Measurements from ENCODE around the gene ELOVL2.

Gene ELOVL2

GRCh38 chr6:11067348-11067747 is 23.2 kb upstream of the ELOVL2 start:
- FAIRE-seq: no peak
- TF ChIP-seq CTCF (IDR thresholded peaks at IDR 0.05; ENCODE audit: insufficient read depth, missing control alignments): no peak
- DNase-seq (ENCODE audit: insufficient read length, low spot score): no peak

DNA sequence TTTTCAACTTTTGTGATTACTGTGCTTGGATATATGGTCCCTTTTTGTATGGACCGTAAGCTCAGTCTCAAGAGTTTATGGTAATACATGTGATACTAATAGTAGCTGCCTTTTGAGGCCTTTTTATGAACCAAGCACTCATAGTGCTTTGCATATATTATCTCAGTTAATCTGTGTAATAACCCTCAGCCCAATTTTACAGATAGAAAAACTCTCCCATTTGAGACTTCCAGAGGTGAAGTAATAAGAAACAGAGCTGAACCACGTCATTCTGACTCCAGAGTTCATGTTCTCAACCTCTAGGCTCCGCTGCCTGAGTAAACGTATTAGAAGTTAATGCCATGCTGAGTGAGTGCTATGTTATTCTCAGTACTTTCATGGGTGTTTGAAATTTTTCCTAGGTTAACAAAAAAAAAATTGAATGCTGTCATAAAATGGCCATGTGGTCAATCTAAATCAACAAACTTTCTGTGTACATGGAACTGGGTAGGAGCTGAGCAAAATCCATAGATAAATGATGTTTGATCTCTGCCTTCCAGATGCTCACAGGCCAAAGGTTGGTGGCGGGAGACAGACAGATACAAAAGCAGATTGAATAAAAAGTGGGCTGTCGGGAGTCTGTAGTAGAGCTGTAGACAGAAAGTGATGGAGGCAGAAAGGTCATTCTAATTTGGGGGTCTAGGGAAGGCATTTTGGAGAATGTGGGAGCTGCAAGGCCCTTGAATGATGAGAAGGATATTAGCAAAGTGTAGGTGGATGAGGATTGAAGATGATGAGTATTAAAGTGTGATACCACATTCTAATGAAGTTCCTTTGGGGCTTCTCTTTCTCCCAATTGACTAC is 22.6 kb upstream of the ELOVL2 start:
- TF ChIP-seq CTCF (IDR thresholded peaks at IDR 0.05; ENCODE audit: insufficient read depth, missing control alignments): no peak
- DNase-seq (ENCODE audit: insufficient read length, low spot score) (no peak), FAIRE-seq (peak; percentile 16)

DNA sequence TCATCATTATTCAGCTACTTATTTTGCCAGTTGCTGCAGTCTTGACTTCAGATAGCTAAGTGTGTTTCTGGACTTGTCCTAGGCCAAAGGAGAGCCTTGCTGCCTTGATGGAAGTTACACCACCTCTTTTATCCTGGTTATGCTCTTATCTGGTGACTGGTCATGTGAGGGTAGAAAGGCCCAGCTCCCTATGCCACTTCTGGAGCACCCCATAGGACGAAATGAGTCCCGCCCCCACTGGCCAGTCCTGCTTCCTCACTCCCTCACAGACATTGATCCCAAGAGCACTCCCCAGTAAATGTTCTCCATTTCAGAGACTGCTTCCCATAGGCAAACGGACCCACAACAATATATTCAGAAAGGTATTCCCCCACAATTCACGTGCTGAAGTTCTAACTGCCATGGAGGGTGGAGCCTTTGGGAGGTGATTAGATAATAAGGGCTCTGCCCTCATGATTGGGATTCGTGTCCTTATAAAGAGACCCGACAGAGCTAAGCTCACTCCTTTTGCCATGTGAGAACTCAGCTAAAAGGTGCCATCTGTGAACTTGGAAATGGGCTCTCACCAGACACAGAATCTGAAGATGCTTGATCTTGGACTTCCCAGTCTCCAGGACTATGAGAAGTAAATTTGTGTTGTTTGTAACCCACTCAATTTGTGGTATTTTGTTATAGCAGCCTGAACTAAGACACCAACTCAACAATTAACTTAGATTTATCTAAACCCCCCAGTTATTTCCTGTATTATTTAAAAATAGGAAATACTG is 21.5 kb upstream of the ELOVL2 start:
- DNase-seq (ENCODE audit: insufficient read length, low spot score) (no peak), FAIRE-seq (peak; percentile 84)
- no peak for TF ChIP-seq CTCF (IDR thresholded peaks at IDR 0.05; ENCODE audit: insufficient read depth, missing control alignments)

- FAIRE-seq (peak; percentile 93), DNase-seq (ENCODE audit: insufficient read length, low spot score) (no peak)
- TF ChIP-seq CTCF (IDR thresholded peaks at IDR 0.05; ENCODE audit: insufficient read depth, missing control alignments): no peak
Measured at GRCh38 chr6:11064836-11065235, 20.7 kb upstream of the ELOVL2 start.

DNA sequence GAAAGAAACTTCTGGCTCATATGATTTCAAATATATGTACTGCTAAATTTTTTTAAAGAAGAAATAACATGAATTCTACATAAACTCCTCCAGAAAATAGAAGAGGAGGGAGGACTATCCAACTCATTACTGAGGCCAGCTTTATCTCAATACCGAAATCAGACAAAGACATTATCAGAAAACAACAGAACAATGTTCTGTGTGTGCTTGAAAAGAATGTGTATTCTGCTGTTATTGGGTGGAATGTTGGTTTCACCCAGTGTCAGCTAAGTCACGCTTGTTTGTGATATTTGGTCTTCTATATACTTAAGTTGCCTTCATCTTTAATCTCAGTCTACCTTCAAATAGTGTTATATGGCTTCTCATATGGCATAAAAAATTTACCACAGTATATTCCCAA is 18.6 kb upstream of the ELOVL2 start:
- no peak for TF ChIP-seq CTCF (IDR thresholded peaks at IDR 0.05; ENCODE audit: insufficient read depth, missing control alignments)
- DNase-seq (ENCODE audit: insufficient read length, low spot score): no peak
- FAIRE-seq: peak; percentile 51

GRCh38 chr6:11062083-11062482 is 18.0 kb upstream of the ELOVL2 start:
- DNase-seq (ENCODE audit: insufficient read length, low spot score): no peak
- no peak for TF ChIP-seq CTCF (IDR thresholded peaks at IDR 0.05; ENCODE audit: insufficient read depth, missing control alignments)
- no peak for FAIRE-seq

GRCh38 chr6:11058406-11058805 is 14.3 kb upstream of the ELOVL2 start:
- no peak for FAIRE-seq
- DNase-seq (ENCODE audit: insufficient read length, low spot score): no peak
- no peak for TF ChIP-seq CTCF (IDR thresholded peaks at IDR 0.05; ENCODE audit: insufficient read depth, missing control alignments)
